Loucy (cell line): Measurements from ENCODE around the gene DCD.

Experiments used
- EZH2phosphoT487 ChIP-seq: fragments of 200-600 bp; IDR thresholded peaks from 2 replicates; pipeline ENCODE4 v1.6.1; 2018; ENCODE audit warnings: antibody characterized with exemption, mild to moderate bottlenecking, moderate library complexity, borderline replicate concordance
- TF ChIP-seq, protein P1 (sequence below): fragments of 200-600 bp; sonication (generic); conservative IDR thresholded peaks from 2 replicates; pipeline ENCODE4 v1.5.1; 2014; ENCODE audit warnings: mild to moderate bottlenecking, antibody characterized with exemption, low read length

DNA sequence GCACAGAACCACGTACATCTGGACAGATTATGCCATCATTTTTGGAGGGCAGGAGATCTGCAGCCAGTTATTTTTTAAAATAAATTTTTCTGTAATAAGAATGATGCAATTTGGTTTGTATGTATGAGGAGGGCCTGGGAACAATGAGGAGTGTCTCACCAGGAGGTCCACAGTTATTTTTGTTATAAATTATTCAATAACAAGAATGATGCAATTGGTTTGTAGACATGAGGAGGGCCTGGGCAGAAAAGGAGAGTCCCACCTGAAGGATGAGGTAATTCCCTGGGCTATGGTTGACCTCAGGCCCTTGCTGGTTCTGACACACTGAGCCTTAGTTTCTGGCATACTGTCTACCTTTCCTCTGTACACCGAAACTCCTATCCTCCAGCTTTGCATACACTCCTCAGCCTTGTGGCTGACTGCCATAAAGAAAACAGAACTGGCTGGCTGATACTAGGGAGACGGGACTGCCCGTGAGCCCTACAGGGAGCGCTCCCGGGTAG lies 9.0 kb upstream of the DCD start:
- TF ChIP-seq, protein P1, sequence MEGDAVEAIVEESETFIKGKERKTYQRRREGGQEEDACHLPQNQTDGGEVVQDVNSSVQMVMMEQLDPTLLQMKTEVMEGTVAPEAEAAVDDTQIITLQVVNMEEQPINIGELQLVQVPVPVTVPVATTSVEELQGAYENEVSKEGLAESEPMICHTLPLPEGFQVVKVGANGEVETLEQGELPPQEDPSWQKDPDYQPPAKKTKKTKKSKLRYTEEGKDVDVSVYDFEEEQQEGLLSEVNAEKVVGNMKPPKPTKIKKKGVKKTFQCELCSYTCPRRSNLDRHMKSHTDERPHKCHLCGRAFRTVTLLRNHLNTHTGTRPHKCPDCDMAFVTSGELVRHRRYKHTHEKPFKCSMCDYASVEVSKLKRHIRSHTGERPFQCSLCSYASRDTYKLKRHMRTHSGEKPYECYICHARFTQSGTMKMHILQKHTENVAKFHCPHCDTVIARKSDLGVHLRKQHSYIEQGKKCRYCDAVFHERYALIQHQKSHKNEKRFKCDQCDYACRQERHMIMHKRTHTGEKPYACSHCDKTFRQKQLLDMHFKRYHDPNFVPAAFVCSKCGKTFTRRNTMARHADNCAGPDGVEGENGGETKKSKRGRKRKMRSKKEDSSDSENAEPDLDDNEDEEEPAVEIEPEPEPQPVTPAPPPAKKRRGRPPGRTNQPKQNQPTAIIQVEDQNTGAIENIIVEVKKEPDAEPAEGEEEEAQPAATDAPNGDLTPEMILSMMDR: no peak
- no peak for TF ChIP-seq EZH2phosphoT487
